ENCODE results near the gene METTL26.
A peak's percentile ranks its signal among the peaks of the same experiment; 100 is the strongest.

METTL26 gene

DNA sequence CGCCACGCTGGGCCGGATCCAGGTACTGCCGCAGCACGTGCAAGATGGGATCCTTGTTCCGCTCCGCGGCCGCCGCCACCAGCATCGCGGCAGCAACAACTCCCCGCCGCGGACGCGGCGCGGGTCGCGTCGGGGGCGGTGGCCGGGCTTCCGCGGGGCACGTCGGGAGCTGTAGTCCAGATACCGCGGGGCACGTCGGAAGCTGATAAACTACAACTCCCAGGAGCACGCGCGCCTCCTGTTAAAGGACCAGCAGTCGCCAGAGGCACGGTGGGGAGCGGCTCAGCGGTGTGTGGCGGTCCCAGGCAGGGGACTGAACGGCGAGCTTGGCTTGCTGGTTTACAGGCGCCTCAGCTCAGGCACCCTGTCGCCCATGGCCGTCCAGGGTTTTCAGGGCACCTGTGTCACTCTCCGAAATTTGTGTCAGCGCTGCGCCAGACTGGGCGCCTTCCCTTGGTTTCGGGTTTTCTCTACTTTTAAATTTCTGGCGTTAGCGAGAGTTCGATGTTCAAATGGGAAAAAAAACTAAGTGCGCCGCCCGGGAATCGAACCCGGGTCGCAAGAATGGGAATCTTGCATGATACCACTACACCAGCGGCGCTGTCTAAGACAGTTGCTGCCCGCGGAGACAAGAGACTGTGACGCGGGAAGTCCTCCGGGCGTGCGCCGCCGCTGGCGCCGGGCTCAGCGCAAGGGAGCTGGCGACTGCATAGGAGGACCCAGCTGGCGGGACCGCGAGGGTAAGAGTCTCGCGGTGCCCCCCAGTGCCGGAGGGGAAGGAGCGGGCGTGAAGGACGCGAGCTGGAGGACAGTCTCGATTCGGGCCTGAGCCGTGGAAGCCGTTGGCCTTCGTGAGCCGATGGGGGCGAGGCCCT, at the start of gene METTL26:
METTL26 (minus strand) TSS at position 100 of the 875 bp plus-strand sequence; CDS start at position 85, 15 bp downstream.
- DNase-seq (ENCODE audit: low read depth) = peak; percentile 94

DNA sequence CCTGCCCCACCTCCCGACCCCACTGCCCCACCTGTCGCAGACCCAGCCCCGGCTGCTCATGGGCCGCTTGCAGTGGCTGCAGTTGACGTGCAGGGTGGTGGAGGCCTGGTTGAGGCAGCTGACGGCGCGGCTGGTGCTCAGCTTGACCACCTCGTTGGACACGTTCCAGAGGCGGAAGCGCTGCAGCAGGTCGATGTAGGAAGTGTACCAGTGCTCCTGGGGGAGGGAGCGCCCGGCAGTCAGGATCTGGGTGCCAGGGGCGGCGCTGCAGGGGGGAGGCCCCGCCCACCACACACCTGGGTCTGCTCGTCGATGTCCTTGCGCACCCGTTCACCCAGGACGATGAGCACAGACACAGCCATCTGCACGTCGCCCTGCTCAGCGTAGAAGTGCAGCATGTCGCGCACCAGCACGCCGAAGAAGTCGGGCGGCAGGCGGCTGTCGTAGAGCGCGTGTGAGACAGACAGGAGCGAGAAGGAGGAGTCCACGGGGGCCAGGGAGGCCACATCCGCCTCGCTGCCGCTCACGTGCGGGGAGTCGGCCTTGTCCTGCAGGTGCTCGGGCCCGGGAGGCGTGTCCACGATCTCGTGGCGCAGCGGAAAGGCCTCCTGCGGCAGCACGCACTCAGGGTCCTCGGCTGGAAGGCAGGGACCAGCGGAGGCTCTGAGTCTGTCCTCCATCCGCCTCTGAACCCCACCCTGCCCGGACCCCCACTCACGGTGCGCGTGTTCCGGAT, 49.0 kb upstream of the METTL26 start:
- no peak for DNase-seq (ENCODE audit: low read depth)

DNA sequence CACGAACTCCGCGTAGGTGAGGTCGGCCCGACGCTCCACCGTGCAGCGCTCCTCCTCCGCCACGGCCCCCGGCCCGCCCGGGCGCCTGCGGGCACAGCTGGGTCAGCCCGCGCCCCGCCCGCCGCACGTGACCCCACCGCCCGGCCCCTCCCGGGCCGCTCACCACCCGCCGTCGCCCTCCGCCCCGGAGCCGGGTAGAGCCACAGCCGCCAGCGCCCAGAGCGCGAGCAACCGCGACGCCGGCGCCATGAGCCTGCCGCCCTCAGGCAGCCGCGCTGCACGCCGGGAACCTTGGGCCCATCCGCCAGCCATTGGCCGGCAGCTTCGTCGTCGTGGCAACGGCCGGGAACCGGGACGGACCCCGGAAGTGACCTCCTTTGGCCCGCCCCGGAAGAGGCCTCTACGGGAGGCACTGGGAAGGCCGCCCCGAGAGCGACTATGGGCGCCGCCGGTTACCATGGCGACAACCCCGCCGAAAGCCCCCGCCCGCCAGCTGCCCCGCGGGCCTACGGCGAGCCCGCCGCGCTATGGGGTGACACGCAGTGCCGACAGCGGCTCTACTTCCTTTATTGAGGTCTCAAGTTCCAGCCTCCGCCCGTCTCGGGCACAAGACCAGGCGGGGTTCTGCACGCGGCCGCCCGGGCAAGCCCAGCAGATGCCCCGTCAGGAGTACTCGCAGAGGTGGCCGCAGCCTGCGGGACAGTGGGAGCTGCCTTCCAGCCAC, 48.1 kb upstream of the METTL26 start, which contains the start of gene JMJD8:
JMJD8 (minus strand) TSS at position 264 of the 724 bp plus-strand sequence; CDS start at position 249, 15 bp downstream.
- DNase-seq (ENCODE audit: low read depth) = peak; percentile 96

DNA sequence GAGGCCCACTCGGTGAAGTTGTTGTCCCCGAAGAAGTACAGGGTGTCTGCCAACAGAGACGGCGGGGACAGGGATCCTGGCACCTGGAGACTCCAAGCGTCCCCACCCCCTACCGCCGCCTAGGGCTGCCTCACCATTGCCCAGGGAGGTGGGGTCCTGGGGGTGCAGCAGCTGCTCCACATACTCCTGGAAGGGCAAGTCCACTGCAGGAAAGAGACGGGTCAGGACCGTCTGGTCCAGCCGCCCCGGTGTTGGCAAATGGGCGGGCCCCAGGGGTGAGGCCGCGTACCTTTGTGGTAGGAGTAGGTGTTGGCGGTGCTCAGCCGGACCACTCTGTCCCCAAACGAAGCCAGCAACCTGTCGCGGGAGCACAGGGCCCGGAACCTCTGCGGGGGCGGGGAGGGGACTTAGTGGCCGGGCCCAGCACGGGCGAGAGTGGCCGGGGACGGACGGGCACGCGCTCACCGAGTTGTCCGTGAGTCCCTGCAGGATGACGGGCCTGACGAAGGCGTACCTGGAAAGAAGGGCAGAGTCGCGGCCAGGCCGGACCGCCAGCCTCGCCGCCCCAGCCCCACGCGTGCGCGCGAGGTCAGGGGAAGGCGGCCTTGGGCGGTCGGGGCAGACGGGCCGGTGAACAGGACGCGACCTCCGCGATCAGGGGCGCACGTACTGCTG, 47.4 kb upstream of the METTL26 start:
- no peak for DNase-seq (ENCODE audit: low read depth)

DNA sequence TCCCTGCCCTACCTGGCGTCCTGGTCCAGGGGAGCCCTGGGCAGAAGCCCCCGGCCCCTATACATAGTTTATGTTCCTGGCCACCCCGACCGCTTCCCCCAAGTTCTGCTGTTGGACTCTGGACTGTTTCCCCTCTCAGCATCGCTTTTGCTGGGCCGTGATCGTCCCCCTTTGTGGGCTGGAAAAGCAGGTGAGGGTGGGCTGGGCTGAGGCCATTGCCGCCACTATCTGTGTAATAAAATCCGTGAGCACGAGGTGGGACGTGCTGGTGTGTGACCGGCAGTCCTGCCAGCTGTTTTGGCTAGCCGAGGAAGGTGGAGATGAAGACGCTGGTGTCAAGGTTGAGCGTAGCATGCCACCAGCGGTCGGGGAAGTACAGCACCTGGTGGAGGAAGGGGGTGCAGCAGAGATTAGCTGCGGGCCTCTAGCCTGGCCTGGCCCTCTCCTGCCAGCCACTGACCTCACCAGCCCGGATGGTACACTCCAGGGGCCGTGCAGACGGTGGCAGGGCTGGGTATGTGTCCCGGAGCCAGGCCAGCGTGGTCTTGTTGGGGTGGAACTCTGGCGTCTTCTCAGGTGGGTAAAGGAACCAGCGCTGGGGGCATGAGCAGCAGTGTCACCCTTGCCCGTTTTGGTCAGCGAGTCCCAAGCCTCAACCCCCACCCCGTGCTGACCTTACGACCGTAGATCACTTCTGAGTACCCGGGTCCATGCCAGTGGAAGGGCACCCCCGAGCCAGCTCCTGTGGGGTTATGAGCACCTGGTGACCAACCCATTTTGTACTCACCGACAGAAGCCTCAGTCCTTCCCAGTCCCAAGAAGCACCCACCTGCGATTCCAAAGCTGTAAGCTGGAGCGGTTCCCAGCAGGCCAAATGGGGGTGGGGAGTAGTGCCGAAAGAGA, 46.6 kb upstream of the METTL26 start:
- no peak for DNase-seq (ENCODE audit: low read depth)

DNA sequence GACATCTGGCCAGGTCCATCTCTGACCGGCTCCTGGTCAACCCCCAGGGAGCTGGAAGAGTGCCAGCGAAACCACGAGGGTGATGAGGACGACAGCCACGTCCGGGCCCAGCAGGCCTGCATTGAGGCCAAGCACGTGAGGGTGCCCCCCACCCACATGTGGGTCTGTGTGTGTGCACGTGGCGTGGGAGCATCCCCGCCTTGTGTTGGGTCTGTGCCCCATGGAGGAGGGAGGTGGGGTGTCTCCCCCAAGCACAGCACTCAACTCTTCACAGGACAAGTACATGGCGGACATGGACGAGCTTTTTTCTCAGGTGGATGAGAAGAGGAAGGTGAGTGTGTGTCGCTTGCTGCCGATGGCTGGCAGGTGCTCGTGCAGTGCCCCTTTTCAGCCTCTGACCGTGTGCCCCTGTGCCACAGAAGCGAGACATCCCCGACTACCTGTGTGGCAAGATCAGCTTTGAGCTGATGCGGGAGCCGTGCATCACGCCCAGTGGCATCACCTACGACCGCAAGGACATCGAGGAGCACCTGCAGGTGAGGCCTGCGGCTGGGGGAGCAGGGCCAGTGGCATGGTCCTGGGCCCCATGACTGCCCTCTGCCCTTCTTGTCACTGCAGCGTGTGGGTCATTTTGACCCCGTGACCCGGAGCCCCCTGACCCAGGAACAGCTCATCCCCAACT, 45.8 kb upstream of the METTL26 start:
- DNase-seq (ENCODE audit: low read depth) = peak; percentile 38

DNA sequence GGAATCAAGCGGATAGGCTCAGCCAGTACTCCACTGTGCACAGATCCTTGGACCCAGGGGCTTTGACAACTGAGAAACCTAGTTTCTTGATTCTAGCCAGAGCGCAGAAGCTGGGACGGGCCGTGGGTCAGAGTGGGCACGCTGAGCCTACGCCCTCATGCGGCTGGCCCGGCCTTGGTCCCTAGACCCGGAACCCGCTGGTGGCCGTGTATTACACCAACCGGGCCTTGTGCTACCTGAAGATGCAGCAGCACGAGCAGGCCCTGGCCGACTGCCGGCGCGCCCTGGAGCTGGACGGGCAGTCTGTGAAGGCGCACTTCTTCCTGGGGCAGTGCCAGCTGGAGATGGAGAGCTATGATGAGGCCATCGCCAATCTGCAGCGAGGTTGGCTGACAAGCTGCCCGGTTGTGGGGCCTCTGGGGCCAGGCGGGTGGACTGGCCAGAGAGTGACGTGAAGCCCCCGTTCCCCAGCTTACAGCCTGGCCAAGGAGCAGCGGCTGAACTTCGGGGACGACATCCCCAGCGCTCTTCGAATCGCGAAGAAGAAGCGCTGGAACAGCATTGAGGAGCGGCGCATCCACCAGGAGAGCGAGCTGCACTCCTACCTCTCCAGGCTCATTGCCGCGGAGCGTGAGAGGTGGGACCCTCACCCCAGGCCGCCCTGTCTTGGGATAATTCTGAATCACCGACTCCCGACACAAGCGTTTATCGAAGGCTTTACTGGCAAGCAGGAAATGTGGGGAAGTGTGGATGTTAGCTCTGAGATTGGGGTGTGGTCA, 45.1 kb upstream of the METTL26 start:
- peak; percentile 57 for DNase-seq (ENCODE audit: low read depth)

DNA sequence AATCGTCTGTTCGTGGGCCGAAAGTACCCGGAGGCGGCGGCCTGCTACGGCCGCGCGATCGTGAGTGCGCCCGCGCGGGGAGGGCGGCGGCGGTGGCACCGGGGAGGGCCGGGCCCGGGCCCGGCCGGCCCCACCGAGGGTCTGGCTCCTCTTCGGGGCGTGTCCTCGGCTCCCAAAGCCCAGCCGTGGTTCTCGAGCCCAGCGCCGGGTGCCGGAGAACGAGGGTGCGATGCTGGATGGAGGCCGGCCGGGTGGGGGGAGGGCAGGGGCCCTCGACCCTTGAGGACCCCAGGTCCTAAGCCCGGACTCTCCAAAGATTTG, 44.5 kb upstream of the METTL26 start:
- no peak for DNase-seq (ENCODE audit: low read depth)

DNA sequence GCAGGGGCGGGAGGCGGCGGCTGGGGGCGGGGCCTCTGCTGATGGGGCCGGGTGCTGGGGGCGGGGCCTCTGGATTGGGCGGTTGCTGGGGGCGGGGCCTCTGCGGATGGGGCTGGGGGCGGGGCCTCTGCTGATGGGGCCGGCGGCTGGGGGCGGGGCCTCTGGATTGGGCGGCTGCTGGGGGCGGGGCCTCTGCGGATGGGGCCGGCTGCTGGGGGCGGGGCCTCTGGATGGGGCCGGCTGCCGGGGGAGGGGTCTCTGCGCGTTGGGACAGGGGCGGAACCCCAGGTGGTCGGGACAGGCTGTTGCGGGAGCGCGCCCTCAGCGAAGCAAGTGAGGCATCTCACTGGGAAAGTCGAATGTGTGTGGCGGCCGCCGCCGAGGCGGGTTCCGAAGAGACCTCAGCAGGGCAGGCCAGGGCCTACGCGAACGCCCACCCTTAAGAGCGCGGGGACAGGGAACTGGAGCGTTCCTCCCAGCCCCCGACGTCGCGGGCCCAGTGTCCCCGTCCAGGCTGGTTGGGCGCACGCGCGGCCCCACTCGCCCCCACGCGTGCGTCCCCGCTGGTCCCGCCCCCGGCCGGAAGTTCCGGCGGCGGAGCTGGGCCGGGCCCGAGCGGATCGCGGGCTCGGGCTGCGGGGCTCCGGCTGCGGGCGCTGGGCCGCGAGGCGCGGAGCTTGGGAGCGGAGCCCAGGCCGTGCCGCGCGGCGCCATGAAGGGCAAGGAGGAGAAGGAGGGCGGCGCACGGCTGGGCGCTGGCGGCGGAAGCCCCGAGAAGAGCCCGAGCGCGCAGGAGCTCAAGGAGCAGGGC, 43.9 kb upstream of the METTL26 start, which contains the start of gene STUB1:
STUB1 (plus strand) TSS at position 597 of the 811 bp plus-strand sequence; CDS start at position 713, 116 bp downstream.
- peak; percentile 86 for DNase-seq (ENCODE audit: low read depth)

DNA sequence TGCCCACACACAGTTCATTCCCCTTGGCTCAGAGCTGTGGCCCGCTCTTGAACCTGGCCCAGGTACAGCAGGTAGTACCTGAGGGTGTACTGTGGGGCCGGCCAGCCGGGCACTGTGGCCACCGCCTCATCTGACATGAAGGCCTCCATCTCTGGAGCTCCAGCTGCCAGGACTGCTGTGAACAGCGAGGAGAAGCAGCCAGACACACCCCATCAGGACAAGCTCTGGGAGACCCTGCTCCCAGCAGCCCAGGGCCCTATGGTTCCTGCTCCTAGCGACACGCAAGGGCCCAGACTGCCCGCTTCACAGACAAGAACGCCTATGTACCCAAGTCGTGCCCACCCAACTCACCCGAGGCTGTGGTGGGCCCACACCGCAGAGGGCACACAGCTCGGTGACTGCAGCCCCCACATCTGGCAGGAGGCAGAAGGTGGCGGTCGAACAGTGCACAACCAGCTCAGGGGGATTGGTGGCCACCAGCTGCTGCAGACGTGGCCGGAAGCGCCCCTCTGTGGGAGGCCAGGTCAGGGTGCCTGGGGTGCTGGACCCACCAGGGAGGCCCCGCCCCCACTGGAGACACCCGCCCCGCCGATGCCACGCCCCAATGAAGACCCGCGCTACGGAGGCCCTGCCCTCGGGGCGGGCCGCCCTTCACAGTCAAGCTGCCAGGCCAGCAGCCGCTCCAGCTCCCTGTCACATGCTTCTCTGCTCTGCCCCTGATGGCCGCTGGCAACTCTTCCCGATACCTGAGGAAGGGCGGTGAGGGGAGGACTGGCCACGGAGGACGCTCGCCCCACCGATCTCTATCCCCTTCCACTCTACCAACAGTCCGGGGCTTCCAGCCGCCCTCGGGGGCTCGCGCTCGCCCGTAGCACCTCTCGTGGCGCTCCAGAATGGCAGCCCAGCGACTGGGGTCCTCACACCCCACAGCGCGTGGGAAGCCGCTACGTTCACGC, 43.0 kb upstream of the METTL26 start:
- DNase-seq (ENCODE audit: low read depth) = peak; percentile 35

DNA sequence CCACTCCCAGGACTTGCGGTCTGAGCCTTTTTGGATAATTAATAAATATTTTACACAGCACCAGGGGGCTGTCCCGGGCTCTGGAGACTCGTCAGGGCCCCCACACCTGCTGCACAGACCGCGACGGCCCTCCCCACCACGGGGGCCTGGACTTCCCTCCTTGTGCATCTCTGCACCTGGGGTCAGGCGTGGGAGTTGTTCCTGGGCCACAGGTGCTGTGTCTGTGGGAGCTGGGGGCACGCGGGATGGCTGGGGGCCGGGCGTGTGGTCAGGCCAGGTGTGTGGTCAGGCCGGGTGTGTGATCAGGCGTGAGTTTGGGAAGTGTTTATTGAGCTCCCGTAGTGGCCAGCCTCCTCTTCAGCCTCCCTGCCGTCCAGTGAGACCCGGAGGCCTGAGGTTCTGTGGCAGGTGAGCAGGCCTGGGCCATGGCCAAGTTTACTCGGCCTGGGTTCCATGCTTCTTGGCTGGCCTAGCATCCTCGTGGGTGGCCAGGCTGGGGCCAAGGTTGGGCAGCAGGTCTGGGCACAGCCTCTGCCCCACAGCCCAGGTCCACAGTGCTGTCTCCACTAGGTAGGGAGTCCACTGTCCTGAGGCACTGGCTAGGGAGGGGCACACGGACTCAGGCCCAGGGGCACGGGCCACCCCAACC, 42.2 kb upstream of the METTL26 start:
- no peak for DNase-seq (ENCODE audit: low read depth)

DNA sequence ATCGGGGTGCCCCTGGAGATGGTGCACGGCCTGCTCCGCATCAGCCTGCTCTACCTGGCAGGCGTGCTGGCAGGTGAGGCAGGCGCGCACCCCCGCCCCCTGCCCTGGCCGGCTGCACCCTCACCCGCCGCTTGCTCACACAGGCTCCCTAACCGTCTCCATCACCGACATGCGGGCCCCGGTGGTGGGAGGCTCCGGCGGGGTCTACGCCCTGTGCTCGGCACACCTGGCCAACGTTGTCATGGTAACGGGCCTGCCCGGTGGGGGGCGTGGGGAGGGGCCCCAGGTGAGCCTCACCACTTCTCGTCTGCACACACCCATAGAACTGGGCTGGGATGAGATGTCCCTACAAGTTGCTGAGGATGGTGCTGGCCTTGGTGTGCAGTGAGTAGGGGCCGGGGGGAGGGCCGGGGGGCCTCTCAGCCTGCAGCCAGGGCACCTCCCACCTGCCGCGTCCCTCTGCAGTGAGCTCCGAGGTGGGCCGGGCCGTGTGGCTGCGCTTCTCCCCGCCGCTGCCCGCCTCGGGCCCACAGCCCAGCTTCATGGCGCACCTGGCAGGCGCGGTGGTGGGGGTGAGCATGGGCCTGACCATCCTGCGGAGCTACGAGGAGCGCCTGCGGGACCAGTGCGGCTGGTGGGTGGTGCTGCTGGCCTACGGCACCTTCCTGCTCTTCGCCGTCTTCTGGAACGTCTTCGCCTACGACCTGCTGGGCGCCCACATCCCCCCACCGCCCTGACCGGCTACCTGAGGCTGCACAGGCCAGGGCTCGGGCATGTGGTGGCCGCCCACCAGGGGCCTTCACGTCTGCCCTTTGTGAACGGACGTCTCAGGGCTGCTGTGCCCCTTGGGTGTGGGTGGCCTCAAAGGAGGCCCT, 41.4 kb upstream of the METTL26 start:
- no peak for DNase-seq (ENCODE audit: low read depth)

DNA sequence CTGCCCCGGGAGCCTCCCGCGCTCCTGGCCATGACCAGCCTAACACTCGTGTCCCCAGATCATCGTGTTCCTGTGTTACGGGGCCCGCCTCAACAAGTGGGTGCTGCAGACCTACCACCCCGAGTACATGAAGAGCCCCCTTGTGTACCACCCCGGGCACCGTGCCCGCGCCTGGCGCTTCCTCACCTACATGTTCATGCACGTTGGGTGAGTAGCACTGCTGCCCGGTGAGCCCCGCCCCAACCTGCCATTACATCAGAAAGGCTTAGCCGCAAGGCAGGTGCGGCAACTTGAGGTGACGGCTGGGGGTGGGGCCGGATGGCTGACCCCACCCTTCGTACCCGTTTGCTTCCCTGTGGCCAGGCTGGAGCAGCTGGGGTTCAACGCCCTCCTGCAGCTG, 40.8 kb upstream of the METTL26 start:
- no peak for DNase-seq (ENCODE audit: low read depth)

DNA sequence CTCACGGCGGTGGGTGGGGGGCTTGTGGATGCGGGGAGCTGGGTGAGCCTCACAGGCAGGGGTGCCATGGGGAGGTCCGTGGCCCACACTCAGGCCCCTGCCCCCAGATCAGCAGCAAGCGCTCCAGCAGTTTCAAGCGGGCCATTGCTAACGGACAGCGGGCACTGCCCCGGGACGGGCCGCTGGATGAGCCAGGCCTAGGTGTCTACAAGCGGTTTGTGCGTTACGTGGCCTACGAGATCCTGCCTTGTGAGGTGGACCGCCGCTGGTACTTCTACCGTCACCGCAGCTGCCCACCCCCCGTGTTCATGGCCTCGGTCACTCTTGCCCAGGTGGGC, 40.4 kb upstream of the METTL26 start:
- no peak for DNase-seq (ENCODE audit: low read depth)

DNA sequence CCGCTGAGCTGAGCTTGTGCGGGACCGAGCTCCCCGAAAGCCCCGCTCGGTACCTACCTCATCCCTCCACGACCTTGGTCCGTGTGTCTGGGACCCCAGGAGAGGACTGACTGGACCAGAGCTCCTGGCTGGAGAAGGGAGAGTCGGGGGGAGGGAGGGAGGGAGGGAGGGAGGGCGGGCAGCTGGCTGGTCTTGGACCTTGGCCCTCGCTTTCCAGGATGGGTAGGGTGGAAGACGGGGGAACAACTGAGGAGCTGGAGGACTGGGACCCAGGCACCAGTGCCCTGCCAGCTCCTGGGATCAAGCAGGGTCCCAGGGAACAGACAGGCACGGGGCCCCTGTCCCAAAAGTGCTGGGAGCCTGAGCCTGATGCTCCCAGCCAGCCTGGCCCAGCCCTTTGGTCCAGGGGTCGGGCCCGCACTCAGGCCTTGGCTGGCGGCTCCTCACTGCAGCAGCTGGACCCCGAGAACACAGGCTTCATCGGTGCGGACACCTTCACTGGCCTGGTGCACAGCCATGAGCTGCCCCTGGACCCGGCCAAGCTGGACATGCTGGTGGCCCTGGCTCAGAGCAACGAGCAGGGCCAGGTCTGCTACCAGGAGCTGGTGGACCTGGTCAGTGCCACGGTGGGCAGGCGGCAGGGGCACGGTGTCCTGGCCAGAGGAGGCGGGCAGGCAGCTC, 39.9 kb upstream of the METTL26 start:
- DNase-seq (ENCODE audit: low read depth) = no peak
